ENCODE results near the gene RGS12.
"Not testable (repeated sequence)": the region's sequence is repeated elsewhere in the genome, so short reads cannot be mapped to it uniquely, and the experiment has no call there.

GRCh38 chr4:3300882-3301281 is 8.1 kb downstream of the RGS12 start:
- TF ChIP-seq EZH2phosphoT487 (IDR thresholded peaks at IDR 0.05; ENCODE audit: borderline replicate concordance, low read depth); CTCF (IDR thresholded peaks at IDR 0.05); TAF1 (IDR thresholded peaks at IDR 0.05; ENCODE audit: borderline replicate concordance, low read depth, low read length); POLR2AphosphoS5 (IDR thresholded peaks at IDR 0.05; ENCODE audit: low read depth, low read length); MXI1 (IDR thresholded peaks at IDR 0.05; ENCODE audit: low read depth, low read length); EP300 (IDR thresholded peaks at IDR 0.05; ENCODE audit: borderline replicate concordance in 1 of 2, low read depth in 1 of 2, low read length in 1 of 2); TEAD4 (IDR thresholded peaks at IDR 0.05; ENCODE audit: borderline replicate concordance, insufficient read depth); YY1 (IDR thresholded peaks at IDR 0.05; ENCODE audit: low read depth); REST (IDR thresholded peaks at IDR 0.05; ENCODE audit: low read depth, low read length); JUND (IDR thresholded peaks at IDR 0.05): not testable (repeated sequence)

All from SK-N-SH (cell line).